Activated naive CD4-positive, alpha-beta T cell treated with Interleukin-2 at 50 U/mL for 16 hours (primary cell): ENCODE data around the gene SYMPK.
"Not testable (repeated sequence)": the region's sequence is repeated elsewhere in the genome, so short reads cannot be mapped to it uniquely, and the experiment has no call there.

Experiments used
- DNase-seq: peaks from one replicate; pipeline ENCODE4 v3.0.0-alpha.2; 2020

SYMPK gene

DNA sequence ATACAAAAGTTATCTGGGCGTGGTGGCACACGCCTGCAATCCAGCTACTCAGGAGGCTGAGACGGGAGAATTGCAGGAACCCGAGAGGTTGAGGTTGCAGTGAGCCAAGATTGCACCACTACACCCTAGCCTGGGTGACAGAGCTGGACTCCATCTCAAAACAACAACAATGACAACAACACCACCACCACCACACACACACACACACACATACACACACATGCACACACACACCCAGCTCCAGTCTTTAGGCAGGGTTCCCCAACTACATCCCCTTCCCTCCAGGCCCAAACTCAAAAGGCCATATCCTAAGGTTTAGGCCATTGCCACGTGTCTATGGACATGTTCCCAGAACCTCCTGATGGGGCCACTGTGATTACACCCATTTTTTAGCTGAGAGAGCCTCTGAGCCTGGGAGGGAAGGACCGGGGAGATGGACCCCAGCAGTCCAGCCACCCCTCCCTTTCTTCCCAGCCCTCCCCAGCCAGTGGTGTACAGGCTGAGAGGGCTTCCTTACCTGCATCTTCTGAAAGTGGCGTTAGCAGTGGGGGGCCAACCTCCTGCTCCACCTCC, 61.3 kb downstream of the SYMPK start:
- DNase-seq, result no peak

DNA sequence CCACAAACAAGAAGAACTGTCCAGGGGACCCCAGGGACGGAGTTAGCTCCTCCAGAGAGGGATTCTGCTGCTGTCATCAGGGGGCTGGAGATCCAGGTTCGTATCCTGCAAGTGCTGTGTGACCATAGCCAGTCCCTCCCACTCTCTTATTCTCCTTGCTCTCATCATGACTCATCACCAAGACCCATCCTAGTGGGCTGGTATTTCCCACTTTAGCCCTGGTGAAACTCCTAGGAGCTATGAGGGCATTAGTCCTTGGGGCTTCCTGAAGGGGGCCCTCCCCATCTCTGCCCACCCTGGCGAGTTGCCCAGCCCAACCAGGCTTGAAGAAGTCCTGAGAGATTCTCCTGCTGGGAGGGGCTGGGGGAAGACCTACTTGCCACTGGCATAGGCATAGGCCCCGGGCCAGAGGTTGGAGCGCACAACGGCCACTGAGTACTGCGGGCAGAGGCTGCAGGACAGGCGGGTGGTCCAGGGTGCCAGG, 62.8 kb downstream of the SYMPK start:
- no peak for DNase-seq

DNA sequence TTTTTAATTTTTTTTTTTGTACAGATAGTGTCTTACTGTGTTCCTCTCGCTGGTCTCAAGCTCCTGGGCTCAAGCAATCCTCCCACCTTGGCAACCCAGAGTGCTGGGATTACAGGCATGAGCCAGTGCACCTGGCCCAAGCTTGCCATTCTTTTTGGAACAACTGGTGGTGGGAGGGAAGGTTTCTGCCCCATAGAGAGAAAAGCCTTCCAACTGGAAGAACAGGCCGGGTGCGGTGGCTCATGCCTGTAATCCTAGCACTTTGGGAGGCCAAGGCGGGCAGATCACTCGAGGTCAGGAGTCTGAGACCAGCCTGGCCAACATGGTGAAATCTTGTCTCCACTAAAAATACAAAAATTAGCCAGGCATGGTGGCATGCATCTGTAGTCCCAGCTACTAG, 63.4 kb downstream of the SYMPK start:
- DNase-seq, result not testable (repeated sequence)

DNA sequence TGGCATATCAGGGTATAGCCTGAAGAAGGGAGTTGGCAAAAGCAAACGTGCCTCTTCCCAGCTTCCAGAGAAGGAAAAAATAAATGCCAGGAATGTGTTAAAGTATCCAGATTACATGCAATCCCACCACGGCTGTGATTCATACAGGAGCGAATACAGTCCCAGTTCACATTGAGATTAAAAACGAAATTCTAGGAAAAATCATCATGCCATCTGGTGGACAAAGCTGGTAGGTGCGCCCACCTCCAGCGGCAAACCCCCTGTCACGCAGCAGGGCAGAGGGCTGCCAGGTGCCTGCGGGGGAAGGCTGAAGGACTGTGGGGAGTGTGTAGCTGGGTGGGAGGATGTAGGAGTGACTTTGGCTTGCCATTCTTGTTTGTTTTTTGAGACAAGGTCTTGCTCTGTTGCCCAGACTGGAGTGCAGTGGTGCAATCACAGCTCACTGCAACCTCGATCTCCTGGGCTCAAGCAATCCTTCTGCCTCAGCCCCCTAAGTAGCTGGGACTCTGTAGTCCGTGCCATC, 63.9 kb downstream of the SYMPK start:
- peak; percentile 63 for DNase-seq

DNA sequence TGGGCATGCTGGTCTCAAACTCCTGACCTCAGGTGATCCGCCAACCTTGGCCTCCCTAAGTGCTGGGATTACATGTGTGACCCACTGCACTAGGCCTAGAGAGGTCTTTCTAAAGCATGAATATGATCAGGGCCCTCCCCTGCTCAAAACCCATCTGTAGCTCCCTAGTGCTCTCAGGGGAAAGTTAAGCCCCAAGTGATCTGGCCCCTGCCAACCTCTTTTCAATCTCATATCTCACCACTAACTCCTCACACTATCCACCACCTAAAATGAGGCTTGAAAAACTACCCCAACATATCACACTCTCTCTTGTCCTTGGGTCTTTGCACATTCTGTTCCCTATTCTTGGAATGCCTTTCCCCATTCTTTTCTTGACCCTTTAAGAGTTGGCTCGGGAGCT, 68.3 kb downstream of the SYMPK start:
- DNase-seq, result no peak

DNA sequence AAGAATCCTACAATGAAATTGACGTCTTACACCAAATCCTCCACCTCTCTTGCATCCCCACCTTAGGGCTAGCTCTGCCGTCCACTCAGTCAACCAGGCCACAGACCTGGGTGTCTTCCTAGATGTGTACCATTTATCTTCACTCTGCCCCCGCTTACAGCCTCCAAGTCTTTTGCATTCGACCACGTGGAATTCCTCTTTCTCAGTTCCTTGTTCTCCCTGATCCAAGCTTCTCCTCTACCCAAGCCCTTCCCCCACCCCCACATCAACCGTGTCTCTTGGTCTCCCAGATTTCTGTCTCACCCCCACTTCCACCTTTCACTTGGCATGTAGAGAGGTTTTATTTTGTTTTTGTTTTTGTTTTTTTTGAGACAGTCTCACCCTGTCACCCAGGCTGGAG, 69.1 kb downstream of the SYMPK start:
- no peak for DNase-seq

DNA sequence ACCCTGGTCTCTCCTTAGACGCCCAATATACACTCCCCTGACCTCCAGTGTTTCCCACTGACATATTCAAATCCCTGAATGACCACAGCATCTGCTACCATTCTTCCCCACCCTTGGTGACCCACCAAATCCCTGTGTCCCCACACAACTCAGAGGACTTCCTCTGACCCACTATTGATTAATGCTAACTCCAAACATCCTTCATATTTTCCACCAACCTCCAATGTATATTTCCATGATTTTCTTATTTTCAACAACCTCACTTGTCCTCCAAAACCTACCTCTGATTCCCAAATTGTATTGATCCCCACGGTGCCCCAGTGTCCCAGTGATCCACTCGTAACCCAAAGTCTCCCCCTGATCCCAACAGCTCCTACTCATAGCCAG, 69.8 kb downstream of the SYMPK start:
- no peak for DNase-seq

DNA sequence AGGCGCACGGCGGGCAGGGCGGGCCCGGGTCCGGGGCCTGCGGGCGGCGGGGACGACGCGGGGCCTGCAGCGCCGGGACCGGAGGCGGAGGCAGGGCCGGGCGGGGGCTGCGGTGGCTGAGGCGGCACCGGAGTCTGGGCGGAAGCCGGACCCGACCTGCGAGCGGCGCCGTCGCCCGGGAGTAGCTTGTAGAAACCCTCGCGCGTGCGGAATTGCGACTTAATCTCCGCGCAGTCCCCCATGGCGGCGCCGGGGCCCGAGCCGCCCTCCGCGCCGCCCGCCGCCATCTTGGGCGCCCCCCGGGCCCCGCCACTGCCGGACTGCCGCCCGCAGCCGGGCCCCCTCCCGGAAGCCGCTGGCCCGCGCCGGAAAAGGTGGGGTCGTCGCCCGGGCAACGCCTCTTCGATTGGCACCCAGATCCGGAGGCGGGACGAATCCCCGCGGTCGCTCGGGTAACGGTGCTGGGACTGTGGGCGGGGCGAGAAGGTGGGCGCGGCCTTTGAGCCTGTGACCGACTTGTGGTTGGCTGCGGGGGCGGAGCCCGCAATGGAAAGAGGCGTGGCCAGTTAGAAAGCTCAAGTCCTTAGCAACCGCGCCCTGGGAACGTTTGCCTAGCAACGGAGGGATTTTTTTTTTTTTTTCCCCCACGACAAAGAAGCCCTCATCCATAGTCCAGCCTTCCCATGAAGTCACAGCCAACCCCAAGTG, 70.3 kb downstream of the SYMPK start, which contains the start of gene DMWD:
Gene DMWD (minus strand): TSS at position 376 of the 708 bp plus-strand sequence. CDS start 89 bp downstream, at position 287.
- peak; percentile 100 for DNase-seq

DNA sequence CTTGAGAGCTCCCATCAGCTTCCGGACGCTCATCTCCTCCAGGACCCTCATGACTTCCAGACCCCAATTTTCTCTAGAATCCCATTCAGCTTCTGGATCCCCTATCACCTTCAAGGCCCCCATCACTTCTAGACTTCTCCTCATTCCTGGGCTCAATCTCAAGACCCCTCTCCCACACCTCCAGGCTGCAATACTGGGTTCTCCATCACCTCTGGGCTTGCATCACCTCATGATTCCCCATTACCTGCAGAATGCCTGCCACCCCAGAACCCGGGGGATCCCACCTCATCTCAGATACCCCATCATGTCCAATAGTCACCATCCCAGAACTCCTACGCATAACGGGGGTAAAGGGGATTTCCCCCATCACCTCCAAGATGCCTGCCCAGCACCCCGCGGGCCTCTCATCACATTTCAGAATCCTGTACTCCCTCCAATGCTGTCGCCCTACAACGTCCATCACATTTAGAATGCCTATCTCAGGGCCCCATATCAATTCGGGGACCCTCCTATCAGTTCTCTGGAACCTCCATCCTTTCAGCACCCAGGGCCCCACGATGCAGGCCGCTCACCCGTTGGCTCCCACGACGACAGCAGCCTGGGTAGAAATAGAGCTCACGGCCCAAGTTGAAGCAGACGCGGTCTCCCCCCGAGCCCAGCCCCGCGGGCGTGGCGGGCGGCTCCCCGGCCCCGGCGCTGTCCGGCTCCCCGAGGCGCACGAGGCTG, 71.0 kb downstream of the SYMPK start:
- peak; percentile 30 for DNase-seq

DNA sequence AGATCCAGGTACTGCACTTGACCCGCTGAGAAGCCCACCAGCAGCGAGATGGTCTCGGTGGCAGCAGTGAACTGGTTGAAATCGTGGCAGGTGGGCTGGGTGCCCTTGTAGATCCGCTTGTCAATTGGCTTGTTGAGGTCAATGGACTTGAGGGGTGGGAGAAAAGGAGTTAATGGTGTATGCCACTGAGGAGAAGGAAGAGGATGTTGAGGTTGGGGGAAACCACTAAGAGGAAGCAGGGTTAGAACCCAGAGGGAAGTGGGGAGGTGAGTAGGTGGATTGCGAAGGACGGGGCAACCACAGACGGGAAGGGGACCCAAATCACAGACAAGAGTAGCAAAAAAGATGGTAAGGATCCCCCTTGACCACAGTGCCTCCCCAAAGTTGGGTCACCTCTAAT, 72.0 kb downstream of the SYMPK start:
- DNase-seq, result peak; percentile 33

DNA sequence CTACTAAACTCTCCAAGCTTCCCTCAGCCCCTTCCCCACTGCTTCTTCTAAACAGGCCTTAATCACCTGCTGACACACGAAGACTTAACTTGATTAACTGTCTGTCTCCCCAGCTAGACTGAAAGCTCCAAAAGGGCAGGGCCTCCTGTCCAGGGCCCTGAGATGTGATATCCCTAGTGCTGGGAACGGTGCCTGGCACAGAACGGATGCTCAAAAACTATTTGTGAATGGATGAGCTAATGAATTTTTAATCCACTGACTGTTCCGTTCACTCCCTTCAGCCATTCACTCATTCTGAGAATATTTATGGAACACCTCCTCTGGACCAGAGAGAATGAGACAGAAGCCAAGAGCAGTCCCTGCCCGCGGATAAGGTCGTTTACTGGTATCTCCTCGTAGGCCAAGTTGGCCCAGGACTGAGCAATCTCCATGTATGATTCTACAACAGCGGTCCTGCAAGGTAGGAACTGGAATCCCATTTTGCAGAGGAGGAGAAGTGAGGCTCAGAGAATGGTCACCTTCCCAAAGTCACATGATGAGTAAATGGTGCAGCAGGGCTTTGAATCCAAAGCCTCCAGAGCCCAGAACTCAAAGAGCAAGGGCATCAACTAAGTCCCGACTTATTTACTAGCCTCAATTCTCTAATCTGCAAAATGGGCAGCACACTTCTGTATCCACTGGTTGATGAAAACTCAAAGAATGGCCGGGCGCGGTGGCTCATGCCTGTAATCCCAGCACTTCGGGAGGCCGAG, 73.7 kb downstream of the SYMPK start:
- no peak for DNase-seq

DNA sequence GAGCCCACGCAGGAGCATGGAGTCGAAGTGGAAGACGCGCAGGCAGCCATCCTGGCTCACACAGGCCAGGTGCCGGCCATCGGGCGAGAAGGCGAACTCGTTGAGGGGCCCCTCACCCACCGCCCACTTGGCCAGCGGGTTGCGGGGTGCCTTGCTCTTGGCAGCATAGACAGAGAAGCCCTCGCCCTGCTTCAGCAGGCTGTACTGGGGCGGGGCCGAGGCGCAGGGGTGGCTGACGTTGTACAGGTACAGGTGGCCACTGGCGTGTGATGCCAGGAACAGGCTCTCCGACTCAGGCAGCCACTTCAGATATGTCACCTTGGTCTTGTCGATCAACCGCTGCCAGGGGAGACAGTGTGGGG, 76.4 kb downstream of the SYMPK start:
- DNase-seq, result no peak

DNA sequence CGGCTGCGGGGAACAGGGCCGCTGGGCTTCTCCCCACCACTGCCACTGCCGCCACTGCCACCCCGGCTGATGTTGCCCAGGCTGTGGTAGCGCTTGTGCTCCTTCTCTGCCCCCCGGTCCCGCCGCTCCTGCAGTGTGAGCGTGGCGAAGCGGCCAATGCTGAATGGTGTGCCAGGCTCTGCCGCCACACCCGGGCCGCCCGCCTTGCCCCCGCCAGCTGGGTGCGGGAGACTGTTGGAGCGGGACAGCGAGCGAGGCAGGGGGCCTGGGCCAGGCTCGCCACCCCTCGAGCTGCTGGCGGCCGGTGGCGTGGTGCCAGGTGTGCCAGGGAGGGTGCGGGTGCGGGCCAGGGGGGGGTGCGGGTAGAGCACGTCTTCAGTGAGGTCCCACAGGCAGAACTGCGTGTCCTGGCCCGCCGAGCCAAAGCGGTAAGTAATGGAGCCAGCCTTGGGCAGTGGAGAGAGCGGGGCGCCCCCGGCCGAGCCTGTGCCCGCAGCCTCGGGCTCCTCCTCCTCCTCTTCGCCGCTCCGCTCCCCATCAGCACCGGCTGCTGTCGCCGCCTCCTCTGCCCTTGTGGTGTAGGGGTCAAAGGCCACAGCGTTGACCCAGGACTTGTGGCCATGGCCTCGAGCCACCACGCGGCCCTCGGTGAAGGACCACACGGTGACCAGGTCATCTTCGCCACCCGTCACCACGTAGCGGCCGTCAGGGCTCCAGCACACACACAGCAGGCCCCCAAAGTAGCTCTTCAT, 77.0 kb downstream of the SYMPK start:
- DNase-seq, result no peak

DNA sequence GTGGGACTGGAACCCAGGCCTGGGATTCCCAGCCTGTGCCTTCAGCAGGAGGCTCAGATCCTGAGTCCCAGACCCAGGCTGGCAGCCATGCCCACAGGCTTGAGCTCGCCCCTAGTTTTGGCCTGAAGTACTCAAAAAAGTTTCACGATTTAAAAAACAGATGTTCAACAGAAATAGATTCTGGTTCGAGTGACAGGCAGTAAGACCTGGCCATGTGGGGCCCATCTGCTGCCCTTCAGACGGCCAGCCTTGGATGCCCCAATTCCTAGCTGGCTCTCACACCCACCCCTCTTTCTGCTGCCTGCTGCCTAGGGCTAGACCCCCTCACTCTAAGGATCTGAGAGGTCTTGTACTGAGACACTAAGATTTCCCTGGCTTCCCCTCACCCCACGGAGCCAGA, 77.8 kb downstream of the SYMPK start:
- no peak for DNase-seq

DNA sequence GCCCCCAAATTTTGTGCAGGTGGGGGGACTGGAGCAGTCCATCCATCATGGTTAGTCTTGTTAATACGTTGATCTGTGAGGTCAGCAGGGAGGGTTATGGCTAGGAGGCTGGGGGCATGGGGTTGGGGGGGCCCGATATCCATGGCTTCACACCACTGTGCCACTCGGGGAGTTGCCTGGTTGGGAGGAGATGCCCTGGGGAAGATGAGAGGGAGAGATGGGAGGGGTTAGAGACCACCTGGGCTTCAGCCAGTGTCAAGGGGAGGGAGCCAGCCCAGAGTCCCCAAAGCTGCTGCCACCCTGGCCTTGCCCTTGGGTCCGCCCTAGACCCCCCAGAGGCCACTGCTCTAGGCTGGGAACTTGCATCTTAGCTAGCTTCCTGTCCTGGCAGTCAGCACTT, 78.9 kb downstream of the SYMPK start:
- DNase-seq, result no peak

DNA sequence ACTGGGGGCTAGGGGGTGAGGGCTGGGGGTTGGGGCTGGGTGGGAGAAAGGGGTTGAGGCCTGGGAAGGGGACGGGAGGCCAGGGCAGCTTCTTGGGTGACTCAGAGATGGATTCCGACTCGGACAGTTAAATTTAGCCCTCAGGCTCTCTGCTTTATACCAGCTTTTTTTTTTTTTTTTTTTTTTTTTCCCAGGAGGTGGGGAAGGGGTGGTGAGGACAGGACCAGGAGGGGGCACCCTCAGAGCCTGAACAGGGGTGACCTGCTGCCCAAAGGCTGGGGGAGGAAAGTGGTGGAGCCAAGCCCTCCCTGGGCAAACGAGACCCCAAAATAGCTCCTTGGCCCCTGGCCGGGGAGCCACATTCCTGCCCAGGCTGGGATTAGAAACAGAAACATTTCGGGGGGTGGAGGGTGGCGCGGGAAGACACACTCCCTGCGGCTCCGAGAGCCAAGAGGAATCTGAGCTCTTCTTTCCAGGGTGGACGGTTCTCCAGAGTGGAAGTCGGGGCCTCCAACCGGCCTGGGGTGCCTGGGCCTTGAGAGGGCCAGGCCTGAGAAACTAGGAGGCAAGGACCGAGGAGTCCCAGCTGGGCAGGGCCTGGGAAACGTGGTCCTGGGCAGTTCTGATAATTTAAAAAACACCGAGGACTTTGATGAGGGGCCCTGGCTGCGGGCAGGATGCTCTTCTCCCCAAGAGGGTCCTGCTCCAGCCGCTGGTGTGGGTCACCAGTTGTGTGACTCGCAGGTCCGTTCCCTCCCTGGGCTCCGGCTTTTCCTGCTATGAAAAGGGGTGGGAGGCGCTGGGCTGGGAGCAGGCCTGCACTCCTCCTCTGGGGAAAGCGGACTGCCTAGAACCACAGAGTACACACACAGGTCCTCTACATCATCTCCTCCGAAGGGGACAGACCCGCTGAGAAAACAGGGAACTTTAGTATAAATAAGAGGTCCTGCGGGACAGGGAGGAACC, 79.8 kb downstream of the SYMPK start:
- no peak for DNase-seq

DNA sequence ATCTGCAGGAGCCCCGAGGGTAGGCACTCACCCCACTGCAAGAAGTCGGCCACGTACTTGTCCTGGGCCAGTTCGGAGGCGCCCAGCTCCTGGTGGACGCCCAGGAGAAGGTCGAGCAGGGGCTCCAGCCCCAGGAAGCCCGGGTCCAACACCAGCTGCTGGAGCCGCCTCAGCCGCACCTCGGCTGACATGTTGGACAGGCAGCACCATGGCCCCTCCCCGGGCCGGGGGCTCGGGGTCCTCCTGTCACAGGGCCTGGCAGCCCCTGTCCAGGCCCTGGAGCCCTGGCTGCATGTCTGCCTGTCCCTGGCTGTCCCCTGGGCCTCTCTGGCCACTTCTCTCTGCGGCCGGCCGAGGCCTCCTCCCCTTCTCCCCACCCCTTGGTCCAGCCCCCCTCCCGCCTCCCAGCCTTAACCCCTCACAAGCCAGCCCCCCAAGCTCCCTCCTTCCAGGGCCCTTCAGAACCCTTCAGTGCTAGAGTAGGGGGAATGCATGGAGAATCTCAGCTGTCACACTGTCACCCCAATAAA, 80.7 kb downstream of the SYMPK start, which contains the start of gene DMPK:
Gene DMPK (minus strand): TSS at position 329 of the 530 bp plus-strand sequence. CDS start 138 bp downstream, at position 191.
- DNase-seq, result no peak

DNA sequence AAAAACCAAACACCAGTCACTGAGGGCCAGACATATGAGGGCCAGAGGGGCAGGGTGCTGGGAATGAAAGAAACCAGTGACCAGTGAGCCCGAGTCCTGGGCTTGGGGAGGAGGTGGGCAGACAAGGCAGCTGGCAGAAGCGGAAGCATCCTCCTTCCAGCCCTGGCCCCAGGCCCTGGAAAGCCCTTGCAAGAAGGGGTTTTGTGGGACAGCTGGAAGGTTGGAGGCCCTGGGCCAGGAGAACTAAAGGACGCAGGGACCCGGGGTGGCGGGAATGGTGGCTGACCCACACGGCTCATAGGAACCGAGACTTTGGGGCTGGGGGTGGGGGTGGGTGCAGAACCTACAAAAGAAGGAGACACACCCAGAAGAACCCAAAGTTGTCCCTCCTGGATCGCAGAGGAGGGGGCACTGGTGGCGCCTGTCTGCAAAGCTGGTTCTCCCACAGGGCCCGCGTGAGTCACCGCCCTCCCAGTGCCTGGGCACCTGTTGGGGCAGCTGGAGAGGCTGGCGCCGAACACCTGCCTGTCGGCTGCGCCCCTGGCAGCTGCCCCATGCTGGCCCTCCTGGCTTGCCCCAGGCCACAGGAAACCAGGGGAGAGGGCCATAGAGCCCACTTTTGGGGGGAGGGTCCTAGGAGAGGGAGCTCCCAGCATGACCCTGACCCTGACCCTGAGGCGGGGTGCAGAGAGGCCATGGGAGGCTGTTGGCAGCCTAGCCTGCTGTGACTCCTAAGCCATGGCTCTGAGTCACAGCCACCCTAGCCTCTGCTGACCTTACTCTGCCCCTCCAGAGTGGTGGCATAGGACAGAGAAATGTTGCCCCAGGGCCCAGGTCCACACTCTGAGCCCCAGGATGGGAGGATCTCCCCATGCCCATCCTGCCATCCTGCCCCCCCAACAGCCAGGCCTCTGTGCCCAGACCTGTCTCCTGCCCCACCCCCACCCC, 81.5 kb downstream of the SYMPK start:
- DNase-seq, result no peak

DNA sequence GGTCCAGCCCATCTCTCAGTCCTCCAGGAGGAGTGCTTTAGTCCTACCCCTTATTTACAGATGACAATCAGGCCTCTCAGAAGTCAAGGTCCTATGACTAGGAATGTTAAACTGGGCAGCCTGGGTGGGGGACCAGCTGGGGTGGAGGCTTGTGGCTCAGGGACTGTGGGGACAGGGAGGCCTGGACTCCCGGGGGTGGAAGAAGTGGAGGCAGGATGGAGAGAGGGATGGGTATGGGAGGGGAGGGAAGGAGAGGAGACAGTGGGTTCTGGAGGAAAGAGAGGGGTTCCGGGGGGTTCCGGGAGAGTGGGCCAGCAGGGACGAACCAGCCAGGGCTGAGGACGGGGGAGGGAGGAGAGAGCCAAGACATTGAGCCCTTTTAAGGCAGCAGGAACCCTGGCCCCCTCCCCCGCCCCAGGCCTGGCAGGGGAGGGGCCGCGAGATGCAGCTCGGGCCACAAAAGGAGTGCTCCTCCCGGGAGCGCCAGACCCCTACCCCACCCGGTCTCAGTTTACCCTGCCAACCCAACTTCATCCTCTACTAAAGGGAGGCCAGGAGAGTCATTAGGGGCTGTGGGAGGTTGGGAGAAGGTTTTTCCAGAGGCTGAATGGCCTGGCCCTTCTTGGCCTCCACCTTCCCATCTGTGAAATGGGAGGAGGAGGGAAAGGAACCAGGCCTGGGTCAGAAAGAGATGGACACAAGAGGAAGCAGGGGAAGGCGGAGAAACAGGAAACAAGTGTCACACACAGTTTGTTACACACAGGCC, 82.3 kb downstream of the SYMPK start:
- DNase-seq, result no peak
